DOHH2 (cell line): ENCODE data around the gene FGD6.
"Not testable (repeated sequence)": the region's sequence is repeated elsewhere in the genome, so short reads cannot be mapped to it uniquely, and the experiment has no call there.

Experiments
- H3F3A ChIP-seq: fragments of 200-600 bp; sonication (generic), shearing (Covaris generic); 2 replicates; pipeline ENCODE4 v1.6.0; 2016; ENCODE audit warnings: antibody characterized with exemption, mild to moderate bottlenecking; ENCODE audit not compliant: control insufficient read depth, insufficient read depth
- H3K27ac ChIP-seq: fragments of 200-600 bp; sonication (generic); 2 replicates; pipeline ENCODE4 v1.5.1; 2014; ENCODE audit warnings: low read depth, mild to moderate bottlenecking, low read length, moderate library complexity
- H3K27me3 ChIP-seq: fragments of 200-600 bp; sonication (generic); 2 replicates; pipeline ENCODE4 v1.6.1; 2014; ENCODE audit warnings: mild to moderate bottlenecking, low read length, mixed read lengths; ENCODE audit not compliant: control insufficient read depth
- H3K36me3 ChIP-seq: fragments of 200-600 bp; sonication (generic); 2 replicates; pipeline ENCODE4 v1.6.1; 2014; ENCODE audit warnings: mild to moderate bottlenecking, low read length, moderate library complexity, mixed read lengths; ENCODE audit not compliant: control insufficient read depth
- H3K4me1 ChIP-seq: fragments of 200-600 bp; sonication (generic); 2 replicates; pipeline ENCODE4 v1.6.1; 2014; ENCODE audit warnings: mild to moderate bottlenecking, low read length, mixed read lengths; ENCODE audit not compliant: control insufficient read depth
- H3K4me2 ChIP-seq: fragments of 200-600 bp; sonication (generic); 2 replicates; pipeline ENCODE4 v1.6.0; 2014; ENCODE audit warnings: mild to moderate bottlenecking, low read length, moderate library complexity
- H3K4me3 ChIP-seq: fragments of 200-600 bp; sonication (generic); 2 replicates; pipeline ENCODE4 v1.5.1; 2014; ENCODE audit warnings: mild to moderate bottlenecking, low read length, mixed read lengths
- H3K79me2 ChIP-seq: fragments of 200-600 bp; sonication (generic); 2 replicates; pipeline ENCODE4 v1.6.1; 2014; ENCODE audit warnings: mild to moderate bottlenecking, low read length, mixed read lengths; ENCODE audit not compliant: control insufficient read depth
- H3K9me2 ChIP-seq: fragments of 200-600 bp; sonication (generic); replicated peaks from 2 replicates; pipeline ENCODE4 v1.6.1; 2014; ENCODE audit warnings: mild to moderate bottlenecking, low read length, mixed read lengths; ENCODE audit not compliant: control insufficient read depth
- H3K9me3 ChIP-seq: fragments of 200-600 bp; sonication (generic); 2 replicates; pipeline ENCODE4 v1.6.1; 2014; ENCODE audit warnings: antibody characterized with exemption, low read length, mixed read lengths; ENCODE audit not compliant: control insufficient read depth, insufficient read depth
- H4K20me1 ChIP-seq: fragments of 200-600 bp; sonication (generic); 2 replicates; pipeline ENCODE4 v1.6.0; 2014; ENCODE audit warnings: low read depth, mild to moderate bottlenecking, antibody characterized with exemption, low read length, moderate library complexity; ENCODE audit not compliant: control insufficient read depth, insufficient read depth
- CTCF ChIP-seq: fragments of 200-600 bp; sonication (generic); IDR thresholded peaks from one replicate; pipeline ENCODE4 v1.5.1; 2014; ENCODE audit warnings: antibody characterized with exemption, mild to moderate bottlenecking, low read depth, low read length; ENCODE audit not compliant: poor library complexity, severe bottlenecking
- EZH2phosphoT487 ChIP-seq: fragments of 200-600 bp; sonication (generic); IDR thresholded peaks from 2 replicates; pipeline ENCODE4 v1.6.1; 2017; ENCODE audit warnings: borderline replicate concordance, mild to moderate bottlenecking, antibody characterized with exemption, low read length, moderate library complexity, mixed read lengths

The FGD6 gene

GRCh38 chr12:95099270-95099790 lies 117.9 kb downstream of the FGD6 start:
- Histone ChIP-seq H3K9me2 (no peaks in the 10 kb centered on the region), H3K27ac (no peak overlapping the region), H3K9me3 (no peaks in the 10 kb centered on the region), H3F3A (no peaks in the 10 kb centered on the region), H3K79me2 (no peaks in the 10 kb centered on the region), H4K20me1 (no peaks in the 10 kb centered on the region), H3K4me2 (no peak overlapping the region), H3K4me3 (no peak overlapping the region), H3K4me1 (no peaks in the 10 kb centered on the region), H3K27me3 (no peaks in the 10 kb centered on the region), H3K36me3 (peaks cover 67% of the 10 kb centered on the region)
- TF ChIP-seq EZH2phosphoT487: no peak
- no peak for TF ChIP-seq CTCF

GRCh38 chr12:95096852-95097251 lies 120.4 kb downstream of the FGD6 start:
- Histone ChIP-seq H3K36me3 (peaks cover 61% of the 10 kb centered on the region), H3K27ac (no peak overlapping the region), H3K9me2 (no peaks in the 10 kb centered on the region), H3K9me3 (no peaks in the 10 kb centered on the region), H3K4me3 (no peak overlapping the region), H3K4me2 (no peak overlapping the region), H3F3A (no peaks in the 10 kb centered on the region), H3K79me2 (no peaks in the 10 kb centered on the region), H3K4me1 (no peaks in the 10 kb centered on the region), H4K20me1 (no peaks in the 10 kb centered on the region), H3K27me3 (no peaks in the 10 kb centered on the region)
- TF ChIP-seq CTCF: no peak
- no peak for TF ChIP-seq EZH2phosphoT487

- Histone ChIP-seq H3K4me3 (no peak overlapping the region), H3K79me2 (no peaks in the 10 kb centered on the region), H3K4me2 (no peak overlapping the region), H4K20me1 (no peaks in the 10 kb centered on the region), H3K27me3 (no peaks in the 10 kb centered on the region), H3K9me3 (no peaks in the 10 kb centered on the region), H3K9me2 (no peaks in the 10 kb centered on the region), H3K36me3 (peaks cover 66% of the 10 kb centered on the region), H3K4me1 (no peaks in the 10 kb centered on the region), H3F3A (no peaks in the 10 kb centered on the region), H3K27ac (no peak overlapping the region)
- TF ChIP-seq CTCF (no peak), EZH2phosphoT487 (no peak)
Measured at GRCh38 chr12:95096378-95096777, 120.9 kb downstream of the FGD6 start.

GRCh38 chr12:95095866-95096265 lies 121.4 kb downstream of the FGD6 start:
- not testable (repeated sequence) for H3K4me3 ChIP-seq, H3F3A ChIP-seq, H3K4me1 ChIP-seq, H4K20me1 ChIP-seq, H3K4me2 ChIP-seq, H3K9me2 ChIP-seq, H3K27me3 ChIP-seq, H3K9me3 ChIP-seq, H3K27ac ChIP-seq, H3K79me2 ChIP-seq
- H3K36me3 ChIP-seq: peaks cover 70% of the 10 kb centered on the region
